ENCODE results near the gene NTNG1. TPM values are rescaled to one million over a fixed set of nuclear protein-coding genes. Genes with fewer than 3 reads are reported as not detected.

NTNG1 gene
- total and polyA plus RNA-seq, 2 of the 4 experiments (the other 2 are of a cell fraction): 1.2 to 2.3 TPM

DNA sequence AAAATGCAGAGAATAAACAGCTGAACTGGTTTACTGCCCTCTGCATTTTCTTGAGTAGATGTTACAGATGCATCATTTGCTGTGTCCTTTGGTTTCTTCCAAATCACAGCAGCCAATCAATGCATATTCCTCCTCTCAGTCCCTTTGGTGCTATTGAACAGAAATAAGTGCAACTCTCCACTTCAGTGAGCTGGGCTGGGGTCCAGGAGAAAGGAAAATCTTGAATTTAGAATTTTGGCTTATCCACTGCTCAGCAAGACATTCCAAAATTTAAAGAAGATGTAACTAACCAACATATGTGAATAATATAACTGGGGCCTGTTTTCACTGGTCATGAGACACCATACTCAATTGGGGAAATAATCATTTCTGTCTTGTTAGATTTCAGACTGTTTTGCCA, 45.2 kb upstream of the NTNG1 start:
- no peaks in the 10 kb centered on the region for H3K79me1 ChIP-seq (ENCODE audit: low read depth in 1 of 2, low read length in 2 of 2)
- no peak overlapping the region for H3K4me3 ChIP-seq (ENCODE audit: insufficient read depth, low read depth, low read length)
- ChIA-PET POLR2A (ENCODE audit: unreplicated experiment) (interaction anchor here (0.6 kb wide), 1 partner anchor 78 kb away, joined by 3 read pairs; no protein-coding TSS in a partner anchor), CTCF (no interaction called here)
- no peak overlapping the region for H2AK5ac ChIP-seq (ENCODE audit: low read depth, low read length)
- no peak overlapping the region for H3K56ac ChIP-seq (ENCODE audit: extremely low read depth, insufficient read depth, low read length)
- ATAC-seq (ENCODE audit: low read depth) (no peak), DNase-seq (no peak)
- no peak overlapping the region for H2AFZ ChIP-seq (replicated peaks; ENCODE audit: low read length, poor library complexity)
- no peak overlapping the region for H3K4ac ChIP-seq (ENCODE audit: low read depth, low read length)
- in situ Hi-C loops (cut with MboI; ENCODE audit: low sequenced_read_pairs) (no loop called here), dilution Hi-C loops (cut with HindIII; ENCODE audit: low sequenced_read_pairs, unreplicated experiment) (no loop called here), intact Hi-C loops (cut with micrococcal nuclease) (no loop called here)
- no peak overlapping the region for H2AK9ac ChIP-seq (replicated peaks; ENCODE audit: low read depth, low read length, poor library complexity)
- no peaks in the 10 kb centered on the region for H3K27me3 ChIP-seq (ENCODE audit: control insufficient read depth, insufficient read depth, low read length)
- no peak overlapping the region for H3K14ac ChIP-seq (replicated peaks; ENCODE audit: low read depth, low read length)
- H3K27ac ChIP-seq (ENCODE audit: insufficient read depth, low read length): no peak overlapping the region
- H3K9me1 ChIP-seq (ENCODE audit: insufficient read depth, low read length): no peaks in the 10 kb centered on the region
- H4K91ac ChIP-seq (ENCODE audit: insufficient read depth, low read depth, low read length): no peak overlapping the region
- H2BK15ac ChIP-seq (ENCODE audit: low read depth, low read length): no peak overlapping the region
- no peak overlapping the region for H3K4me2 ChIP-seq (ENCODE audit: low read depth, low read length)
- H3K4me1 ChIP-seq (ENCODE audit: control insufficient read depth, insufficient read depth, low read length): no peaks in the 10 kb centered on the region
- no peak overlapping the region for H2BK20ac ChIP-seq (ENCODE audit: low read depth, low read length)
- no peak for TF ChIP-seq MAFK (IDR thresholded peaks at IDR 0.05; ENCODE audit: low read depth, low read length)
- TF ChIP-seq POLR2A (IDR thresholded peaks at IDR 0.05; ENCODE audit: low read depth, low read length): no peak
- no peak for TF ChIP-seq NFE2L2 (IDR thresholded peaks at IDR 0.05; ENCODE audit: low read depth, low read length)
- TF ChIP-seq CTCF (conservative IDR thresholded peaks at IDR 0.05; ENCODE audit: low read depth, low read length): no peak
- no peak for TF ChIP-seq CHD1 (IDR thresholded peaks at IDR 0.05; ENCODE audit: low read depth, low read length)
- TF ChIP-seq RAD21 (IDR thresholded peaks at IDR 0.05; ENCODE audit: low read length): no peak
- TF ChIP-seq, protein P1, sequence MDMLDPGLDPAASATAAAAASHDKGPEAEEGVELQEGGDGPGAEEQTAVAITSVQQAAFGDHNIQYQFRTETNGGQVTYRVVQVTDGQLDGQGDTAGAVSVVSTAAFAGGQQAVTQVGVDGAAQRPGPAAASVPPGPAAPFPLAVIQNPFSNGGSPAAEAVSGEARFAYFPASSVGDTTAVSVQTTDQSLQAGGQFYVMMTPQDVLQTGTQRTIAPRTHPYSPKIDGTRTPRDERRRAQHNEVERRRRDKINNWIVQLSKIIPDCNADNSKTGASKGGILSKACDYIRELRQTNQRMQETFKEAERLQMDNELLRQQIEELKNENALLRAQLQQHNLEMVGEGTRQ (IDR thresholded peaks at IDR 0.05; ENCODE audit: low read depth, low read length): no peak
- no peak for TF ChIP-seq CEBPB (IDR thresholded peaks at IDR 0.05; ENCODE audit: low read depth, low read length)
- no peak for TF ChIP-seq SMC3 (IDR thresholded peaks at IDR 0.05; ENCODE audit: low read depth, low read length)
- no peak for TF ChIP-seq BHLHE40 (IDR thresholded peaks at IDR 0.05; ENCODE audit: low read depth, low read length)
- no peak for TF ChIP-seq FOS (IDR thresholded peaks at IDR 0.05; ENCODE audit: low read depth, low read length)
- TF ChIP-seq RFX5 (IDR thresholded peaks at IDR 0.05; ENCODE audit: low read depth, low read length): no peak
- TF ChIP-seq MXI1 (IDR thresholded peaks at IDR 0.05; ENCODE audit: borderline replicate concordance, low read depth, low read length): no peak
- TF ChIP-seq ELK1 (IDR thresholded peaks at IDR 0.05; ENCODE audit: borderline replicate concordance, low read depth, low read length): no peak
- no peak for TF ChIP-seq MAZ (IDR thresholded peaks at IDR 0.05; ENCODE audit: borderline replicate concordance, low read depth, low read length)
- no peak for TF ChIP-seq RCOR1 (IDR thresholded peaks at IDR 0.05; ENCODE audit: insufficient replicate concordance, low read length)
- no peaks in the 10 kb centered on the region for H4K20me1 ChIP-seq (ENCODE audit: insufficient read depth, low read length)
- H4K8ac ChIP-seq (ENCODE audit: low read depth in 2 of 2, low read length in 2 of 2): no peak overlapping the region
- no peak overlapping the region for H2BK5ac ChIP-seq (ENCODE audit: low read depth, low read length, poor library complexity, severe bottlenecking)
- no peak overlapping the region for H3K9ac ChIP-seq (ENCODE audit: low read depth, low read length)
- BruUV-seq (replicated peaks): no TSS peak
- H3K23ac ChIP-seq (ENCODE audit: low read depth, low read length): no peak overlapping the region
- H3K18ac ChIP-seq (ENCODE audit: low read depth, low read length): no peak overlapping the region
- no peak overlapping the region for H4K5ac ChIP-seq (ENCODE audit: low read depth, low read length)
- H3K9me3 ChIP-seq (ENCODE audit: control insufficient read depth, insufficient read depth, low read length): no peaks in the 10 kb centered on the region
- H3K36me3 ChIP-seq (ENCODE audit: control insufficient read depth, insufficient read depth, low read length): no peaks in the 10 kb centered on the region
- no peak overlapping the region for H2BK120ac ChIP-seq (ENCODE audit: low read depth, low read length)

Data from IMR-90 (cell line).